ENCODE data around the gene CCNB1. TPM values are rescaled to one million over a fixed set of nuclear protein-coding genes. Genes with fewer than 3 reads are reported as not detected.

Gene CCNB1
- total RNA-seq, 2 donors from 2014 or later, result 196 to 260 TPM

GRCh38 chr5:69188811-69189161, 21.8 kb downstream of the CCNB1 start:
- peak overlapping the region; percentile 82 for H3K4me3 Mint-ChIP-seq
- Histone ChIP-seq H3K9ac (ENCODE audit: extremely low read depth, low read length, poor library complexity, severe bottlenecking) (peak overlapping the region; percentile 95), H3K27me3 (ENCODE audit: control insufficient read depth, insufficient read depth, low read length, poor library complexity, severe bottlenecking) (no peaks in the 10 kb centered on the region), H3K36me3 (ENCODE audit: control insufficient read depth, insufficient read depth, low read length) (peaks cover 18% of the 10 kb centered on the region), H3K9me3 (ENCODE audit: control insufficient read depth, low read length) (no peaks in the 10 kb centered on the region), H3K4me1 (ENCODE audit: control insufficient read depth, insufficient read depth, low read length) (no peaks in the 10 kb centered on the region), H3K27ac (ENCODE audit: low read depth, low read length) (peak overlapping the region; percentile 94), H3K4me3 (ENCODE audit: low read length) (peak overlapping the region; percentile 99)
- H3K27me3 Mint-ChIP-seq (ENCODE audit: insufficient read depth), result no peaks in the 10 kb centered on the region
- TF ChIP-seq, protein P1, sequence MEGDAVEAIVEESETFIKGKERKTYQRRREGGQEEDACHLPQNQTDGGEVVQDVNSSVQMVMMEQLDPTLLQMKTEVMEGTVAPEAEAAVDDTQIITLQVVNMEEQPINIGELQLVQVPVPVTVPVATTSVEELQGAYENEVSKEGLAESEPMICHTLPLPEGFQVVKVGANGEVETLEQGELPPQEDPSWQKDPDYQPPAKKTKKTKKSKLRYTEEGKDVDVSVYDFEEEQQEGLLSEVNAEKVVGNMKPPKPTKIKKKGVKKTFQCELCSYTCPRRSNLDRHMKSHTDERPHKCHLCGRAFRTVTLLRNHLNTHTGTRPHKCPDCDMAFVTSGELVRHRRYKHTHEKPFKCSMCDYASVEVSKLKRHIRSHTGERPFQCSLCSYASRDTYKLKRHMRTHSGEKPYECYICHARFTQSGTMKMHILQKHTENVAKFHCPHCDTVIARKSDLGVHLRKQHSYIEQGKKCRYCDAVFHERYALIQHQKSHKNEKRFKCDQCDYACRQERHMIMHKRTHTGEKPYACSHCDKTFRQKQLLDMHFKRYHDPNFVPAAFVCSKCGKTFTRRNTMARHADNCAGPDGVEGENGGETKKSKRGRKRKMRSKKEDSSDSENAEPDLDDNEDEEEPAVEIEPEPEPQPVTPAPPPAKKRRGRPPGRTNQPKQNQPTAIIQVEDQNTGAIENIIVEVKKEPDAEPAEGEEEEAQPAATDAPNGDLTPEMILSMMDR (conservative IDR thresholded peaks at IDR 0.05), result no peak
- WGBS, 2 experiments (ENCODE audit: insufficient coverage in 1 of 2, insufficient read length in 1 of 2), result 29 to 35% methylated on average over 7 to 8 of the region's 8 CpGs
- DNase-seq, result no peak
- H3K36me3 Mint-ChIP-seq (ENCODE audit: low read depth), result peaks cover 6% of the 10 kb centered on the region
- H3K4me1 Mint-ChIP-seq, result peaks cover 3% of the 10 kb centered on the region
- no peaks in the 10 kb centered on the region for H3K9me3 Mint-ChIP-seq
- peak overlapping the region; percentile 98 for H3K27ac Mint-ChIP-seq

- Mint-ChIP-seq H3K36me3 (ENCODE audit: low read depth) (peaks cover 6% of the 10 kb centered on the region), H3K4me3 (peak within 1 kb of the TSS; percentile 82), H3K27me3 (ENCODE audit: insufficient read depth) (no peaks in the 10 kb centered on the region), H3K4me1 (peaks cover 3% of the 10 kb centered on the region), H3K9me3 (no peaks in the 10 kb centered on the region), H3K27ac (peak within 1 kb of the TSS; percentile 98)
- H3K4me3 ChIP-seq (ENCODE audit: low read length), result peak within 1 kb of the TSS; percentile 99
- WGBS, 2 experiments (ENCODE audit: insufficient coverage in 1 of 2, insufficient read length in 1 of 2), result 0% methylated on average over 41 to 55 of the region's 55 CpGs
- TF ChIP-seq, protein P1 (conservative IDR thresholded peaks at IDR 0.05), result no peak
- H3K27ac ChIP-seq (ENCODE audit: low read depth, low read length), result peak within 1 kb of the TSS; percentile 94
- no peaks in the 10 kb centered on the region for H3K4me1 ChIP-seq (ENCODE audit: control insufficient read depth, insufficient read depth, low read length)
- peaks cover 25% of the 10 kb centered on the region for H3K36me3 ChIP-seq (ENCODE audit: control insufficient read depth, insufficient read depth, low read length)
- H3K9me3 ChIP-seq (ENCODE audit: control insufficient read depth, low read length), result no peaks in the 10 kb centered on the region
- no peaks in the 10 kb centered on the region for H3K27me3 ChIP-seq (ENCODE audit: control insufficient read depth, insufficient read depth, low read length, poor library complexity, severe bottlenecking)
- peak within 1 kb of the TSS; percentile 95 for H3K9ac ChIP-seq (ENCODE audit: extremely low read depth, low read length, poor library complexity, severe bottlenecking)
- peak; percentile 97 for DNase-seq
Measured at GRCh38 chr5:69189162-69190086, 22.5 kb downstream of the CCNB1 start, which contains the start of gene CENPH. TSS of gene CENPH (plus strand) at chr5:69189583. CDS start at chr5:69189635, 52 bp downstream.

DNA sequence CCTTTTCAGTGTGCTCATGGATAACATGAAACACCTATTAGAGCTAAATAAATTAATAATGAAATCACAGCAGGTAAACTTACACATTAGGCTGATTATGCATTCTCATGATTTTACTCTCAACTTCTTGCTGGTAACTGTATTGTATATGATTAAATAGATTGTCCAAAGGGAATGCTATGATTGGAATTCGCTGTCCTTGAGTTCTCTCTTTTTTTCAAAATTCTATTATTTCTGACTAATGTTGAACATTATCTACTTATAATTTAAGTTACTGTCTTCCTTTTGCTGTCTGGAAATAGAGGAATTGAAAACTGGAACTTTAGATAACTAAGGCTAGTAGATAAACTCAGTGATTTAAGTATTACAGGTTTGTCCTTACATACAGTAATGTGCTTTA, 35.5 kb downstream of the CCNB1 start:
- H3K4me1 ChIP-seq (ENCODE audit: control insufficient read depth, insufficient read depth, low read length), result no peaks in the 10 kb centered on the region
- no peak overlapping the region for H3K27ac ChIP-seq (ENCODE audit: low read depth, low read length)
- no peak for DNase-seq
- Mint-ChIP-seq H3K9me3 (no peaks in the 10 kb centered on the region), H3K4me1 (no peaks in the 10 kb centered on the region), H3K27ac (no peak overlapping the region), H3K27me3 (ENCODE audit: insufficient read depth) (no peaks in the 10 kb centered on the region), H3K36me3 (ENCODE audit: low read depth) (peaks cover 45% of the 10 kb centered on the region), H3K4me3 (no peak overlapping the region)
- WGBS, 2 experiments (ENCODE audit: insufficient coverage in 1 of 2, insufficient read length in 1 of 2), result no CpG with 5 or more reads among the region's 1 CpG
- TF ChIP-seq, protein P1 (conservative IDR thresholded peaks at IDR 0.05), result no peak
- H3K9ac ChIP-seq (ENCODE audit: extremely low read depth, low read length, poor library complexity, severe bottlenecking), result no peak overlapping the region
- H3K4me3 ChIP-seq (ENCODE audit: low read length), result no peak overlapping the region
- peaks cover 54% of the 10 kb centered on the region for H3K36me3 ChIP-seq (ENCODE audit: control insufficient read depth, insufficient read depth, low read length)
- H3K27me3 ChIP-seq (ENCODE audit: control insufficient read depth, insufficient read depth, low read length, poor library complexity, severe bottlenecking), result no peaks in the 10 kb centered on the region
- H3K9me3 ChIP-seq (ENCODE audit: control insufficient read depth, low read length), result no peaks in the 10 kb centered on the region

All from endodermal cell (in vitro differentiated cells).